NCI-H1436 treated with DMSO at 0.1 percent for 48 hours (cell line): ENCODE data around the gene RPS2.

Experiments used
- DNase-seq: peaks from one replicate; lab custom pipeline; 2025; lab: John Stamatoyannopoulos, UW

Gene RPS2

GRCh38 chr16:1998852-1999801 is 34.5 kb upstream of the RPS2 start:
- DNase-seq = no peak

DNA sequence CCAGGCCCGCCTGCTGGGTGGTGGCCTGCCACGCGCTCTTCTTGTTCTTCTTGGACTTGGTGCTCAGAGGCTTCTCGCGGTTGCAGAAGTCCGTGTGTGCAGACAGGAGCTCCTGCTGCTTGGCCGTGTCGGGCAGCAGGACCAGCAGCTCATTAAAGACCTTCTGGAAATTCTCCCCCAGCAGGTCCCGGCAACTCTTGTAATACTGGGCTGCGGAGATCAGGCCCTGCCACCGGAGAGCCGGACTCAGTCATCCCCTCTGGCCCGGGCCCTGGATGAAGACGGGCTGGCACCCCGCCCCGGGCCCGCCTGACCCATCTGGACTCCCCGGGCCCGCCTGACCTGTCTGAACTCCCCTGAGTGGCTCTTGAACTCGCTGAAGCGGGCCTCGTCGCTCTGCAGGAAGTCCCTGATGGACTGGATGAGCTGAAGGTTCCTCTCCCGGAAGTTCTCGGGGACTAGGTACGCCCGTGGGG is 33.8 kb upstream of the RPS2 start:
- no peak for DNase-seq

DNA sequence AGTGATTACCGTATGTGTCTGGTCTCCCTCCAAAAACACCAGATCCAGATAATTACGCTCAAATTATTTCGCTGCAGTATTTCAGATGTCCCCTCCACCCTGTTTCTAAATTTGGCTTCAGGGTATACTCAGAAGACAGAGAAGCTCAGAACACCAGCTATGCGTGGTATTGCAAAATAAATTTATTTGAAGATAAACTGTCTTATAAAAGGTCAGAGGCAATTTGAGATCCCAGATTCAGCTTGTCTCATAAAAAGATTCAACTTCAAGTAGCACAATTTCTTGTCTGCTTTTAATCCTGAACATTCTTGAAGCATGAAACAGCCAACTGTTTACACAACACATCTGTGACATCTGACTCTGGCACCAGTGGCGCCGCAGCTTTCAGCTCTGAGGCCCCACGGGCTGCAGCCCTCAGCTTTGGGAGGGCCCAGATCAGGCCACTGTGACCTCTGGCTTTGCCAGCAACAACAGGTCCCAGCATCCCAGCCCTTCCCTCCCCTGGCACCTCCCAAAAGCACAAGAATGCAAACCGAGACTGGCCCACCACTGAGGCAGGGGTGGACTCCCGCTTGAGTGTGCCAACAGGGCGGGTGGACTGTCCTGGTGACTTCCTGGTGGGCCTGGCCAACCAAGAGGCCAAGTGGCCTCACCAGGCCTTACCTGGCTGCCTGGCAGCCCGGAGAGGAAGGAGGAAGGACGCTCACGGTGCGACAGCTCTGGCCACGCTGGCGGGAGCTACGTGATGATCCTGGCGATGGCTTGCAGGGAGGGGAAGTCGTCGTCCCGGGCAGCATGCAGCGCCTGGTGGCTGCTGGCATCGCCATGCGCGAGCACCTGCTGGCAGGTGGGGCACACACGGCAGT is 33.1 kb upstream of the RPS2 start:
- no peak for DNase-seq

DNA sequence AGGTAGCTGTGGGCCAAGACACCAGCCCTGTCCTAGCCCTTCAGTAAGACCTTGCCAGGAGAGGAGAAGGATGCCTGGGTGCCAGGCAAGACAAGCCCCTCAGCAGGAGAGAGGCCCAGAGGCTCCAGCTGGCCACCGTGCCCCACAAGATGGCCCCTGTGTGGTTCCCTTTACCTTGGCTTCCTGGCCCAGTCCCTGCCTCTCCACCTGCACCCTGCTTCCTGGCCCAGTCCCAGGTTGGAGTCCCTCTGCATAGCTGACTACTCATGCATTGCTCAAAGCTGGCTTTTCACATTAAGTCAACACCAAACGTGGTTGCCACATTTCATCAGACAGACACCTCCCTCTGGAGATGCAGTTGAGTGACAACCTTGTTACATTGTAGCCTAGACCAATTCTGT is 29.1 kb upstream of the RPS2 start:
- no peak for DNase-seq

DNA sequence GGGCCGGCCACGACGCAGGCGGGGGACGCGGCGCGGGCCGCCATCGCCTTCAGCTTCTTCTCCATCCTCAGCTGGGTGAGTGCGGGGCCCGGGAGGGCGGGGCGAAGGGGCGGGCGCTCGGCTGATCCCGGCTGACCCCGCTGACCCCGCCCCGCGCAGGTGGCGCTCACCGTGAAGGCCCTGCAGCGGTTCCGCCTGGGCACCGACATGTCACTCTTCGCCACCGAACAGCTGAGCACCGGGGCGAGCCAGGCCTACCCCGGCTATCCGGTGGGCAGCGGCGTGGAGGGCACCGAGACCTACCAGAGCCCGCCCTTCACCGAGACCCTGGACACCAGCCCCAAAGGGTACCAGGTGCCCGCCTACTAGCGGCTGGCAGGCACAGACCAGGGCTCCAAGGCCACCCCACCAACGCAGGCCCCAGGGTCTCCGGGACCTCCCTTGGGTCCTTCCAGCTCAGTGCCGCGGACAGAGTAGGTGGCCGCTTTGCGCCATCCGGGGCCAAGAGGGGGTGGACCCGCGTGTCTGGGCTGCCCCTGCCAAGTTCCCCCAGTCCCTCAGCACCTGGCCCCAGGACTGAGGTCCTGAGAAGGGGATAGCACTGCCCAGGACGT is 28.2 kb upstream of the RPS2 start:
- no peak for DNase-seq

GRCh38 chr16:1991948-1992703 is 27.5 kb upstream of the RPS2 start:
- no peak for DNase-seq

DNA sequence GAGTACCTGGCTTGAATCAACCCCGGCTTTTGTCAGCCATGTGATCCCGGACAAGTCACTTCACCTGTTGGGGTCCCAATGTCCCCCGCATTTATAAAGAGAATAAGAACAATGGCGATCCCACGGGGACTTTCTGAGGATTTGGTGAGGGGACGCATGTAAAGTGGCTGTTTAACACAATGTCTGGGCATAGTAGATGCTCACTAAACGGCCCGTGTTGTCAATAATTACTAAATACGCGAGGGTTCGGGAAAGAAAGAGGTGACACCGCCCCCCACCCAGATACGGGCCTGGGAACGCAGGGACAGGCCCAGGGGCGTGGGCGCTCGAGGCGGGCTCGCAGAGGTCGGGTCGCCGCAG is 26.9 kb upstream of the RPS2 start:
- no peak for DNase-seq

- no peak for DNase-seq
These were observed 26.5 kb upstream of the RPS2 start for GRCh38 chr16:1991135-1991551.

- no peak for DNase-seq
These were observed 25.9 kb upstream of the RPS2 start for GRCh38 chr16:1990351-1991134.

GRCh38 chr16:1990101-1990350 is 25.4 kb upstream of the RPS2 start:
- no peak for DNase-seq

DNA sequence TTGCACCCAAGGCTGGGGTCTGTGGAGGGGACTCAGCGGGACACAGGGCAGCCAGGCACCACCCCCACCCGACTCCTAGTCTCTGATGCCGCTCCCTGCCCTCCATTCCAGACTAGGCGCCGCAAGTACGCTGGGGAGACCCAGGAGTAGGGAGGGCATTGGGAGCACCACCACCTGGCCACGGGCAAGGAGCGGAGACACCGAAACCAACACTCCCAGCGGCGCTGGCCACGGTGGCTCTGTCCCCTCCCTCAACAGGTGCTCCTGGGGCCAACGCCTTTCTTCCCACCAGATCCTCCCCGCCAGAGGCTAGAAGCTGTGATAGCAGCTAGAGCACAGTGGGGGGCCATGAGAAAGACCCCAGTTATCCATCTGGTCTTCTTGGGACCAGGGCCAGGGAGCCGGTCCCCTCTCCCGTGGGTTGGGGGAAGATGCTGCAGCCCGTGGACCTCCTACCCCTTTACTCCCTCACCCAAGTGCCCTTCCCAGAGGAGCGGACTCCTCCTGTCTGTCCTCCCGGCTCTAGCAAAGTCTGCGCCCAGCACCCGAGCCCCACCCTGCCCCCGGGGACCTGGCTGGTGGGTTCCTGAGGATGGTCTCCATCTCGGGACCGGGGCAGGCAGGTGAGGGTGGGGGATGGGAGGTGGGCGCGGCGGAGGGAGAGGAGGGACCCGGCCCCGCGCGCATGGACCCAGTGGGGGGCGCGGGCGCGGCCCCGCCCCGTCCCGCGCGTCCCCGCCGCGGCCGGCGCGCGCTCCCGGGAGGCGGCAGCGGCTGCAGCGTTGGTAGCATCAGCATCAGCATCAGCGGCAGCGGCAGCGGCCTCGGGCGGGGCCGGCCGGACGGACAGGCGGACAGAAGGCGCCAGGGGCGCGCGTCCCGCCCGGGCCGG is 24.8 kb upstream of the RPS2 start, which contains the start of gene SYNGR3:
Gene SYNGR3, plus strand, starts transcription at position 762 of the 892 bp plus-strand sequence. CDS start 133 bp downstream, outside the sequence.
- DNase-seq = no peak

GRCh38 chr16:1987198-1987597 is 22.6 kb upstream of the RPS2 start:
- DNase-seq = no peak

- no peak for DNase-seq
These were observed 21.0 kb upstream of the RPS2 start for GRCh38 chr16:1985466-1986150.

DNA sequence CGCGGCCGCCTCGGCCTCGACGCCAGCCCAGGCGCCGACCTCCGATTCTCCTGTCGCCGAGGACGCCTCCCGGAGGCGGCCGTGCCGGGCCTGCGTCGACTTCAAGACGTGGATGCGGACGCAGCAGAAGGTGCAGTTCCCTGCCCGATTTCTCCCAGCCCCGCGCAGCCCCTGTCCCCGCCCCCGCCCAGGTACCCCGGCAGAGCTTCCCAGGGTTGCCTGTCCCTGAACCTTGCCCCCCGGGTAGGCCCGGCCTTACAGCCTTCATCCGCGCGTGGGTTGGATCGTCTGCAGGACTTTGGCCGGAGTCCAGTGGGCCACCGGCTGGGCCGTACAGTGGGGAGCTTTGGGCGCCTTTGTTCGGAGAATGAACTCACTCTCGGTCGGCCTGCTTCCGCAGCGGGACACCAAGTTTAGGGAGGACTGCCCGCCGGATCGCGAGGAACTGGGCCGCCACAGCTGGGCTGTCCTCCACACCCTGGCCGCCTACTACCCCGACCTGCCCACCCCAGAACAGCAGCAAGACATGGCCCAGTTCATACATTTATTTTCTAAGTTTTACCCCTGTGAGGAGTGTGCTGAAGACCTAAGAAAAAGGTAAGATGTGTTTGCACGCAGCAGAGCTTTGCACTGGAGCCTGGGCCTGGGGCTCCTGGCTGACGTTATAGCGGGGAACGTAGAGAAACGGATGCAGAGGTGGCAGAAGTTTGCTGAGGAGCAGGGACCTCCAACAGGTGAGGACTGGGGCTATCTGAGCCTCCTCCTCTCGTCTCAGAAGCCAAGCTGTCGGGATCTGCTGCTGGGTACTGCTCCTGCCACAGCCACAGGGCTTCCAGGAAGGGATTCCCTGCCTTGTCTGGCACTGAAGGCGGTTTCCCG is 20.0 kb upstream of the RPS2 start:
- no peak for DNase-seq

- DNase-seq = no peak
These were observed 19.1 kb upstream of the RPS2 start, which contains the start of gene GFER for GRCh38 chr16:1983544-1984346. Gene GFER, plus strand, starts transcription at chr16:1984193. Its CDS starts 26 bp downstream, at chr16:1984219.

- DNase-seq = no peak
These were observed 18.4 kb upstream of the RPS2 start for GRCh38 chr16:1982991-1983543.

DNA sequence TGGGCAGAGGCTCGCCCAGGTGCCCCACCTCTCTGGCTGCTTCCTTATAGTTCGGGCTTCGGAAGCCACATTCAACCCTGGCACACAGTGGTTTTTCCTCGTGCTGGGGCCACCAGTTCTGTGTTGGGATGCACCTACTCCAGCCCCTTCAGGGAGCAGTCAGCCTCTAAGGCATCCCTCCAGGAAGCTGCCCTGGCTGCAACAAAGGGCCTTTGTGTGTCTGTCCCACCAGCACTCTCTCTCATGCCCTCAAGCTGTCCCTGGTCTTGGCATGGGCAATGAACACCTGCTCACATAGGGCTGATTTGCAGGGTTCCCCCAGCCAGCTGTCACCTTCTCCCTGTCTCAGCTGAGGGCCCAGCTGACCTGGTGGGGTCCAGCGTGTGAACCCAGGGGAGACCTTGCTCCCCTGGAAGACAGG is 17.4 kb upstream of the RPS2 start:
- no peak for DNase-seq
